HG03354 (cell line): ENCODE data around the gene NR0B2.
"Not testable (repeated sequence)": the region's sequence is repeated elsewhere in the genome, so short reads cannot be mapped to it uniquely, and the experiment has no call there.

Experiments
- ATAC-seq: cut with Tn5 transposase; IDR thresholded peaks from one replicate; pipeline ENCODE4 v1.9.1; 2021; ENCODE audit warnings: mild to moderate bottlenecking; ENCODE audit not compliant: unreplicated experiment, poor library complexity, severe bottlenecking

NR0B2 gene, protein sequence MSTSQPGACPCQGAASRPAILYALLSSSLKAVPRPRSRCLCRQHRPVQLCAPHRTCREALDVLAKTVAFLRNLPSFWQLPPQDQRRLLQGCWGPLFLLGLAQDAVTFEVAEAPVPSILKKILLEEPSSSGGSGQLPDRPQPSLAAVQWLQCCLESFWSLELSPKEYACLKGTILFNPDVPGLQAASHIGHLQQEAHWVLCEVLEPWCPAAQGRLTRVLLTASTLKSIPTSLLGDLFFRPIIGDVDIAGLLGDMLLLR

DNA sequence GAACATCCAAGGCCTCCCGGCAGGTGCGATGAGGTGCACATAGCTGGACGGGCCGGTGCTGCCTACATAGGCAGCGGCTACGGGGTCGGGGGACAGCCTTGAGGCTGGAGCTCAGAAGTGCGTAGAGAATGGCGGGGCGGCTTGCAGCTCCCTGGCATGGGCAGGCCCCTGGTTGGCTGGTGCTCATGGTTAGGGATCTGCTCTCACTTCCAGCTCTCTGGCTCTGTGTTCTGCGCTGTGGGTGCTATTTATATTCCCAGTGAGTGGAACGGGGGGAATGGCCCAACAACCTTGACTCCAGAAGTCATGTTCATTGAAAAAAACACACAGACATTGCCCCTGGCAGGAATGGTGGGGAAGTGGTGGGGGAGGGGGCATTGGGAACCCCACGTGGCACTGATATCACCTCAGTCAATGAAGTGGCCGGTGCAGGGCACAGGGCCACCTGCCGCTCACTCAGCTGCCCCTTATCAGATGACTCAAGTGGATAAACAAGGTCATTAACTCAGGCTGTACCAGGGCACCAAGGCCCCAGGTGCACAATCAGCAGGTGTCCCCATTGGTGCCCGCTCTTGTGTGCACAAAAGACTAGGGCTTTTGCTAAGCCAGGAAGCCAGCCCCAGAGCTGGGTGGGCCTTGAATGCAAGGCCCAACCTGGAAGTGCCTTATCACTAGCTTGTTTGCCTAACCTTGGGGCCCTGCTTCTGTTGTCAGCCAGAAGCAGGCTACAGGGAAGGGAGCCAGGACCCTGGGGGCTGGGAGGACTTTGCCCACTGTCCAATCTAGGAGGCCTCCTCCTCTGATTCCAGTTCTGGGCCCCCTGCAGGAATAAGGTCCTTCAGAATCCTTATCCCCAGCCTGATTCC lies at the start of gene NR0B2:
Gene NR0B2, minus strand, starts transcription at position 222 of the 866 bp plus-strand sequence. Its CDS starts 35 bp downstream, at position 187.
- ATAC-seq = no peak

DNA sequence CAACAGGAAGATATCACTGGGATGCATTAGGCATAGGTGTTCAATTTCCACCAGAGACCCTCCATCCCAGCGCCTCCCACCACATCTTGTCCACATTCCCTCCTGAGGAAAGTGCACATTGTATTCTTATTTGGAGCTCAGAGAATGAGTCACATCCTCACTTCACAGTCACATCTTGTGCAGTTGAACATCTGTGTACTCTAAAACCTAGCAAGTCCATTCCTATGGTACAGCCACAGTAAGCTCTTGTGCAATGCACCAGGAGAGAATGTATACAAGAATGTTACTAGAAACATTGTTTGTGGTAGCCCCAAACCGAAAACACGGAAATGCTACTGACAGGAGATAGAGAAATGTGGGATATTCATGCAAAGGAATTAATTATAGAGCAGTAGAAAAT lies 48.1 kb upstream of the NR0B2 start:
- ATAC-seq = no peak

DNA sequence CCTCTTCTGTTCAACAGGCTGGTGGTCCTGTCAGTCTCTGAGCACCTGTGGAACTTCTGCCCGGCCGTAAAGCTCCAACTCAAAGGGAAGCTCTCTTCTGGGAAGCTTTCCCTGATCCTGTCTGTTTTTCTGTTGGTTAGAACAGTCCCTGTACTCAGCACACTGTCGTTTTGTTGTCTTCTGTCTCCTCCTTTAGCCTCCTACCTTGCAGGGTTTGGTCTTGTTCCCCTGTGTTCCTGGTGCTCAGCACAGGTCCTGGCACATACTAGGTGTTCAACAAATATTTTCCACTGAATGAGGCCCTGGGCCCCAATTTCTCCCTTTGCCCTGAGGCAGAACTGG lies 46.8 kb upstream of the NR0B2 start:
- ATAC-seq = no peak

DNA sequence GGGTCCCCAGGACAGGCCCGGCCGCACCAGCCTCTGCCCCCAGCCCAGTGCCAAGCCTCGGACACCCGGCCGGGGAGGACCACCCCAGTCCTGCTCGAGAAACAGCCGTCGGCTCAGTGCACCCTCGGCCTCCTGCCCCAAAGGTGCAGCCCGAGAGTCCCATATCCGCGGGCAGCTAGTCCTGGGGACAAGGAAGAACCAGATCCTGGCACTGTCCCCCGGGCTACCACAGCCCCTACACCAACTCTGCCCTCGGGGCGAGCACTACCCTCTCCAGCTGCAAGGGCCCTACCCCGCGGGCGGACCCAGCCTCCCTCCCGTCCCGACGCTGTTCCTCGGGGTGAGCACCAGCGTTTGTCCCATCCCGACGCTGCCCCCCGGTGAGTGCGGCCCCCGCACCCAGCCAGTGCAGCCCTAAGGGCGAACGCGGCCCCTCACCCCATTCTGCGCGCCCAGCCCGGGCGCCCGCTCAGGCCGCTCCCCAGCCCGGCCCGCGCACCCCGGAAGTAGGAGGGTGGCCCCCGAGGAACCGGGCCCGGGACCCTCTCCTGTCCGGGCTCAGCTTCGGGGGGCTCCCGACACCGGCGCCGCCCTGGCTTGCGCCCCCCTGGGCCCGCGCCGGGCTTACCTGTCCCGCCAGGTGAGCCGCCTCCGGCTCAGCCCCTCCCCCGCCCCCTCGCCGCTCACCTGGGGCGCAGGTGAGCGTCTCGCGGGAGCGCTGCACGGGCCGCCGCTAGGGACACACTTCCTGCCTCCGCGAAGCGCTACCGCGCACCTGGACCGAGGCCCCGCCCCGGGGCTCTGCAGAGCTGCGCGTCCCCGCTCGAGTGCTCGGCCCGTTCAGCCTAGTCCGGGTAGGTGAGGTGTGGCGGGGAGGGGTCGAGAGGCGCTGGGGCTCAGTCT lies 46.2 kb upstream of the NR0B2 start, which contains the start of gene KDF1:
Gene KDF1, minus strand, starts transcription at position 747 of the 903 bp plus-strand sequence. CDS start 8,088 bp downstream, outside the sequence.
- no peak for ATAC-seq

DNA sequence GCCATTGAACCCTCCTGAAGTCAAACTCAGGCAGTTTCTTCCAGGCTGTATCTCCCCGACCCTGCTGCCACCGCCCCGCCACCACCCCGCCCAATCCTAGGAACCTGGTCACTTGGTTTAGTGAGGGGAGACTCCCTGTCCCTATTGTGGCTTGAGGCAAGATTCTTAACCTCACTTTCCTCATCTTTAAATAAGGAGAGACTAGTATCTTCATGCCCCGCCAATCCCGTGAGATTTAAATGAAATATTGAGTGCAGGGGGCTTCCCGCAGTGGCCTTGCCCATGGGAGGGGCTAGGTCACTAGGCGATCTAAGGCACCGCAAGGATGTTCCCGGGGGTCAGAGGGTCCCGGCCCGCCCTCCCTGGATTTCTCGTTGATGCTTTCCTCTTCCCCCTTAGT lies 45.5 kb upstream of the NR0B2 start:
- ATAC-seq = no peak

DNA sequence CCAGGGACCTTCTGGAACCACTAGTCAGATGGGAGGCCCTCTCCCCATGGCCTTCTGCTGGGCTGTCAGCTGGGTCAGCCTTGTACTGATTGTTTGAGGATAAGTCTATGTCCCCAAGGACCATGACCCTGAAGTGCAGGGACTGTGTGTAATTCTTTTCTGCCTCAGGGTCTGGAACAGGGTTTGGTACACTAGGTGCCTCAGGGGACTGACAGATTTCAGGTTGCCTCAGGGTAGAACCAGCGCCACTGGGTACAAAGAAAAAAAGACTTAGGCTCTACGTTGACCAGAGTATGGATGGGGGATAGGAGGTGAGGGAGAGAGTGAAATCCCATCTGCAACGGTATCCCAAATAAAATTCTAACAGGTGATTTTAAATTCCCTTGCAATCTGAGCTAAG lies 43.5 kb upstream of the NR0B2 start:
- no peak for ATAC-seq

DNA sequence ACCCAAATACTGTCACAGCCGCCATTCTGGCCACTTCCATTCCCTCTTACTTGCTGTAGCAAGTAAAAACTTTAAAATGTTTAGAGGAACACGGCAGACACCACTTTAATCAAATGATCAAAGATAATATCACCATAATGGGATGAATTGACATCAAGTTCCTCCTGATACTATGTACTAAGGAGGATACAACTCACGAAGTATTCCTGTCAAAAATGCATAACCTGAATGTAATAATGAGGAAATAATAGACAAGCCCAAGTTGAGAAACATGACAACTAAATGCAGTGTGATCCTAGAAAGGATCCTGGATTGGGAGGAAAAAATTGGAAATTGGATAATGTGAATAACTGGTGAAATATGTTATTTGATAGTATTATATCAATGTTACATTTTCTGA lies 42.5 kb upstream of the NR0B2 start:
- ATAC-seq = no peak

DNA sequence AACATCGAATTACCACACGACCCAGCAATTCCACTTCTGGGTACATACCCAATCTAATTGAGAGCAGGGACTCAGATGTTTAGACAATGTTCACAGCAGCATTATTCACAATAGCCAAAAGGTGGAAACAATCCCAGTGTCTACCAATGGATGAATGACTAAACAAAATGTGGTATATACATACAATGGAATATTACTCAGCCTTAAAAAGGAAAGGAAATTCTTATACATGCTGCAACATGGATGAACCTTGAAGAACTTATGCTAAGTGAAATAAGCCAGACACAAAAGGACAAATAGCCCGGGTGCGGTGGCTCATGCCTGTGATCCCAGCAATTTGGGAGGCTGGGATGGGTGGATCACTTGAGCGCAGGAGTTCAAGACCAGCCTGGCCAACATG lies 39.6 kb upstream of the NR0B2 start:
- ATAC-seq = no peak

DNA sequence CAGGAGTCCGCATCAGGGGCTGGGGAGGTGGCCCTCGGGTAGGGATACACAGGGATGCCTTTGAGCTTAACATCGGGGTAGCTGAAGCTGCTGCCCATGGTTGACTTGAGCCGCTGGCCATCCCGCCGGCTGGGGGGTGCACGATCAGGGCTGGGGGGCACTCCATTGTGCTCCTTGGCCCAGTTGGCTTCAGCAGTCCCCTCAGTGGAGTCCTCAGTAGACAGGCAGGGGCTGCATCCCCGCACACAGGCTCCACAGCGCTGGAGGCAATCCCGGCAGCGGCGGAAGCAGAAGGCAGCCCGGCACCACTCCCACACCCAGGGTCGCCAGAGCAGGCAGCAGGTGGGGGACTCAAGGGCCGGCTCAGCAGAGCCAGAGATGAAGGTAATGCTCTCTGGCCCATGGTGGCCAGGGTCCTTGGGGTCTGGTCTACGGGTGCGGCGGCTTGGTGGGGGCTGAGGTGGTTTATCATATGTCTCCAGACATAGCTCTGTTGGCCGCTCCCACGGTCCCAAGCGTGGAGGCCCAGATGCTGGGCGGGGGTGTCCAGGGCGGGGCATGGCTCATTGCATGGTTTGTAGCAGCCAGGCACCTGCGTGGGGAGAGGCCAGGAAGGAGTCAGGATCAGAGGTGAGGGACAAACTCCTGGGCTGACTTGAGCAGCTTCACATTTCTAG lies 38.2 kb upstream of the NR0B2 start:
- ATAC-seq = no peak

DNA sequence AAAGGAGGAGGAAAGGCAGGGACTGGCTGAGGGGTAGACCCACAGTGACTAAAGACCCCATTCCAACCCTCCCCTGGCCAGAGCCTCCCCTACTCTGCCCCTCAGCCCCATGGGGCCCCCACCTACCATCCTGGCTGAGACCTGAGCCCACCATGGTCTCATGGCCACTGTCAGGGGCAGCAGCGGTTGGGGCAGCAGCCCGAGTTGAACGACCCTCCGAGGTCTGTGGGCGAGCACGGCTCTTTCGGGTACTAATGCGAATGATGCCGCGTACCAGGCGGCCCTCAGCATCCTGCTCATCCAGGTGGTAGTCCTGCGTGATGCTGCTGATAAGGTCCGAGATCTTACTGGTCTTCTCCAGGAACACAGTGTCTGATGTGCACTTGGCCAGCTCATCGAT lies 37.4 kb upstream of the NR0B2 start:
- no peak for ATAC-seq

DNA sequence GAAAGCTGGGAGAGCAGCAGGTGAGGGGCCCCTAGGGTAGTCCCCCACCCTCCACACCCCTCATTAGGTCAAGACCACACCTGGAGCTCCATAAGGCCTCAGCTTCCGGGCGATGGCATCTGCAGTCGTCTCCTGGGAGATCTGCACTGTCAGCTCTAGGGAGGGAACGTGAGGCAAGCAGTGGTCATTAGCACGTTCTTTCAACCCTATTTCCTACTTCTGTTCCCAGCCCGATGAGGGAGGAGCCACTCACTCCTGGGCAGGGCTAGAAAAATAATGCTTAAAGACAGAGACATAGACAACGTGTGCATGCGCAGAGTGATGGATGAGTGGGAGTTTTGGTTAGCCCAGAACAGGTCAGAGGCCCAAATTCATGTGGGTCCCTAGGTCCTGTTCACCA lies 36.8 kb upstream of the NR0B2 start:
- no peak for ATAC-seq

DNA sequence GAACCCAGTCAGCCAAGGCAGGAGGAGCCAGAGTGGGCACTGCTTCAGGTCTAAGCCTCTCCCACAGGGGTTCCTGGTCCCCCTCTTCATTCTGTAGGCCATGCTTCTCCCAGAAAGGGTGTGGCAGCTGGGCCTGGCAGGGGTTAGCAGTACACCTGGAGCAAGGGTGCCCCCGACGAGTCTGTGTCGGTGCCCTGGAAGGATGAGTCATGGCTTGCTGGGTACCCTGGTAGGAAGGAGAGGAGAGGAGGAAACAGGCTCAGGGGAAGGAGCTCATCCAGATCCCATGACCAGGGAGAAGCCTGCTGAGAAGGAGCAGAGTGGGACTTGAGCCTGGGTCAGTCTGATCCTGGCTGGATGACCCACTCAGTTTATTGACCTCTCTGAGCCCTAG lies 36.1 kb upstream of the NR0B2 start:
- ATAC-seq = no peak

DNA sequence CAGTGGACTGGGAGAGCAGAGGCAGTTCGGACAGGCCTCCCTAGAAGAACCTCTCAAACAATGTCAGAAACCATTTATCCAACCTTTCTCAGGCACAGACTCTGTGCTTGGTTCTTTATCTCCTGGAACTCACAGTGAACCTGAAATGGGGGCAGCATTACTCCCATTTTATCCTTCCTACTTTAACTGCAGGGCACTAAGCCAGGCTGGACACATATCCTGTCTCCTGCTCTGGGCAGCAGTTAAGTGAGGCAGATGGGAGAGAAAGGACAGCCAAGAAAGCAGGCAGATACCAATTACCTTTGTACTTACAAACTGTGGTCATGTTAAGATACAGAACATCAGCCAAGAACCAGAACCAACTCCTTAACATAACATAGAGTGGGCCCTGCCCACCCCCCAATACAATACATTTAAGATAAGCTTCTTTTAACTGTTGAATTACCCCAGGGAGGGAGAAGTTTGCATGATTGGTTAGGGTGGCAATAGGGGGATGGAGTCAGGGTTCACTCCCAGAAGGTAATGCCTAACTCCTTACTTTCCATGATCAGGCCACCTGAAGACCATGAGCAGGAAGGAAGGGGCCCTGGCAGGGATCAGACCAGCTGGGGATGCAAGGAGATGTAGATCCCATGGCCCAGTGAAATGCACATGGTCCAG lies 35.6 kb upstream of the NR0B2 start:
- no peak for ATAC-seq

DNA sequence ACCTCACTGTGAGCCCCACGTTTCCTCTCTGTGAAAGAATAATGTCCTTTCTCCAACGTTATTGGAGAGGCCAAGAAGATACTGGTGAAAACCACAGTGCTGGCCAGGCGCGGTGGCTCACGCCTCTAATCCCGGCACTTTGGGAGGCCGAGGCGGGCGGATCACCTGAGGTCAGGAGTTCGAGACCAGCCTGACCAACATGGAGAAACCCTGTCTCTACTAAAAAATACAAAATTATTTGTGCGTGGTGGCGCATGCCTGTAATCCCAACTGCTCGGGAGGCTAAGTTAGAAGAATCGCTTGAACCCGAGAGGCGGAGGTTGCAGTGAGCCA lies 34.9 kb upstream of the NR0B2 start:
- ATAC-seq = not testable (repeated sequence)

DNA sequence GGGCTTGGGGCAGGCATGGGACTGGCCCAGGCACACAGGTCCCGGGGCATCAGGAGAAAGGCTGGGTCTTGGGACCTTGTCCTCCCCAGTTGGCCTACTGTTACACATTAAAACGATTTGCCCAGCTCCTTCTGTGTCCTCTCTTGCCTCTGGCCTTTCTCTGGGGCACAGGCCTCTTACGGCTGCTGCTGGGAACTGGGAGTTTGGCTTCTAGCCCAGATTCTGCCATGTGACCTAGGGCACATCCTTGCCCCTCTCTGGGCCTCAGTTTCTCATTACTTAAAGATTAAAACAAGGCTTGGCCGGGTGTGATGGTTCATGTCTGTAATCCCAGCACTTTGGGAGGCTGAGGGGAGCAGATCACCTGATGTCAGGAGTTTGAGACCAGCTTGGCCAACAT lies 32.5 kb upstream of the NR0B2 start:
- no peak for ATAC-seq

DNA sequence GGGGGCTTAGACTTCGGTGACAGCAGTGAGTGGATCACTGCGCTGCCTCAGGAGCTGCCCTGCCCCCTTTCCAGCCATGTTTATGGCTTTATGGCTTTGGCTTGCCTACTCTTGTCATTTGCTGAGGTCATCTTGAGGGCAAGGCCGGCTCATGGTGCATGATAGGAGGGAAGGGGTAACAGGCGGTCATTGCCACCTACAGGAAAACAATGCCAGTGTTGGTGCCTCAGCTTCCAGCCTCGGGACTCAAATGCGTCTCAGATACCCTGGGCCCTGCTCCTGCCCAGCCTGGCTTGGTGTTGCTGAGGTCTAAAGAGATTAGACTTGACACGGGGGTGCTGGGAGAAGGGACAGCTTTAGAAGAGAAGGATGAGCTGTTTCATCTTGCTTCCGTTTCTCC lies 32.0 kb upstream of the NR0B2 start:
- no peak for ATAC-seq

DNA sequence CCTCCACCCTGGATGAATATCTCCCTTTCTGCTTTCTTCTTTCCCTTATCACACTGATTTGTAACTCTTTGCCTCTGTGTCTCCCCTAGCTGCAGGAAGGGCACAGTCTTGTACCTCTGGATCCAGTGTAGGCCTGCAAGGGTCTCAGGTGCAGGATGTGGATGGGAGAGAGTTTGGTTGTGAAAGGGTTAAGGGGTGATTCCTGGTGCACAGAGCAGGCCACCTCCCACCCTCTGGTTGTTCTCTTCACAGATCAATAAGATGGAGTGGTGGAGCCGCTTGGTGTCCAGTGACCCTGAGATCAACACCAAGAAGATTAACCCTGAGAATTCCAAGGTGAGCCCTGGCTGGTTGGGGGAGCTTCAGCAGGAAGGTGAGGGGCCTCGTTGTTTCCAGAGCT lies 31.4 kb upstream of the NR0B2 start:
- ATAC-seq = no peak

DNA sequence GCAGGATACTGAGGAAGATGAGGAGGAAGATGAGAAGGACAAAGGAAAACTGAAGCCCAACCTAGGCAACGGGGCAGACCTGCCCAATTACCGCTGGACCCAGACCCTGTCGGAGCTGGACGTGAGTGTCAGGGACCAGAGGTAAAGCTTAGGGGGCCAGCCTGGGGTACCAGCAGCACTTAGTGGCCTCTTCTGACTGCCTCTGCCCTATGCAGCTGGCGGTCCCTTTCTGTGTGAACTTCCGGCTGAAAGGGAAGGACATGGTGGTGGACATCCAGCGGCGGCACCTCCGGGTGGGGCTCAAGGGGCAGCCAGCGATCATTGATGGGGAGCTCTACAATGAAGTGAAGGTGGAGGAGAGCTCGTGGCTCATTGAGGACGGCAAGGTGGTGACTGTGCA lies 28.9 kb upstream of the NR0B2 start:
- ATAC-seq = no peak

DNA sequence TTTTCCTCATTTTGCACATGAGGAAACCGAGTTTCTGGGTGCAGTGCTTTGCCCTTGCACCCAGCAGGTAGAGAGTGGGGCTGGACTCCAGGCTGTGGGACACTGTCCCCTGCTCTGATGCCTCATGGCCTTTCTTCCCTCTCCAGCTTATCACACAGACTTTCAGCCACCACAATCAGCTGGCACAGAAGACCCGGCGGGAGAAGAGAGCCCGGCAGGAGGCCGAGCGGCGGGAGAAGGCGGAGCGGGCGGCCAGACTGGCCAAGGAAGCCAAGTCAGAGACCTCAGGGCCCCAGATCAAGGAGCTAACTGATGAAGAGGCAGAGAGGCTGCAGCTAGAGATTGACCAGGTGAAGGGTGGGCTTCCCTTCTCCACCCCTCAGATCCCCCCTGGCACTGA lies 27.5 kb upstream of the NR0B2 start:
- no peak for ATAC-seq

DNA sequence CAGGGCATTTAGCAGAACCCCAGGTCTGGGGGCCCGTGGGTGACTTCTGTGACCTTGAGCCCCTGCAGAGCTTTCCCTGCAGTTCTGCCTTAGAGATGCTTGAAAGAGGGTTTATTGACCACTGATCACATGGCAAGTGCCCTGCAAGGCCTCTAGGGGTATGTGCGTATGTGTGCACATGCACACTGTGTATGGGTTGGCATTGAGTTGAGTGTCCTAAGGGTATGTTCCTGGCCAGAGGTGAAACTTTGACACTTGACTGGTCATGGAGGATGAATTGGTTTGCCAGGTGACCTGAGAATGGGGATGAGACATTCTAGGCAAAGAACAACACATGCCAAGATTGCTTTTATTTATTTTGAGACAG lies 24.9 kb upstream of the NR0B2 start:
- no peak for ATAC-seq
